PFSK-1 (cell line): ENCODE measurements around the gene CD244.

Experiments used
- FOXP2 ChIP-seq: optimal IDR thresholded peaks from 2 replicates; pipeline ENCODE3; 2011; ENCODE audit warnings: borderline replicate concordance, control low read depth, inconsistent platforms; ENCODE audit not compliant: insufficient read depth; ENCODE audit errors: extremely low read length, extremely low read depth
- POLR2AphosphoS5 ChIP-seq: IDR thresholded peaks from 2 replicates; pipeline ENCODE4 v1.6.1; 2012; ENCODE audit warnings: low read depth, mild to moderate bottlenecking, control low read depth, low read length, moderate library complexity
- SIN3A ChIP-seq: IDR thresholded peaks from 2 replicates; pipeline ENCODE4 v1.6.1; 2012; ENCODE audit warnings: mild to moderate bottlenecking, low read length, moderate library complexity, borderline replicate concordance; ENCODE audit not compliant: insufficient read depth
- TAF1 ChIP-seq: IDR thresholded peaks from 2 replicates; pipeline ENCODE4 v1.6.1; 2012; ENCODE audit warnings: low read length, control low read depth, borderline replicate concordance; ENCODE audit not compliant: insufficient read depth
- TF ChIP-seq, protein P1 (sequence below), 2 experiments: IDR thresholded peaks; 2 replicates each; pipeline versions ENCODE4 v1.6.1 to v1.8.0; 2011 to 2012; ENCODE audit warnings: low read depth in 2 of 2, low read length in 2 of 2, control low read depth in 1 of 2, inconsistent platforms in 1 of 2, mild to moderate bottlenecking in 1 of 2, moderate library complexity in 1 of 2; ENCODE audit not compliant: insufficient read depth in 1 of 2

The CD244 gene

DNA sequence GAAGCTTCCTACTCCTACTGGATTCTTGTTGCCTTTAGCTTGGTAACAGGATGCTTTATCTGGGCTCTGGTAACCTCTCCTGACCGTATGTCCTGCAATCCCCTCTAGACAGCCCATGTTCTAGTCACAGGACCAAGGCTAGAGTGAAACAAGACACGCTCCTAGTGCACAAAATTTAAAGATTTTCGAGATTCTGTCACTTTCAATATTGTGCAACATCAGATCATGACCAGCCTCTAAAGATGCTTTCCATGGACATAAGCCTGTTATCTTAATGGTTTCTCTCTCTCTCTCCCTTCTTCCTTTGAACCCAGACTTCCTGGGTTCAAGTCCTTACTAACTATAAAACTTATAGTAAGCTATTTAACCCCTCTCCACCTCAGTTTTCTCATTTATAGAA is 68.3 kb downstream of the CD244 start:
- TF ChIP-seq, protein P1, sequence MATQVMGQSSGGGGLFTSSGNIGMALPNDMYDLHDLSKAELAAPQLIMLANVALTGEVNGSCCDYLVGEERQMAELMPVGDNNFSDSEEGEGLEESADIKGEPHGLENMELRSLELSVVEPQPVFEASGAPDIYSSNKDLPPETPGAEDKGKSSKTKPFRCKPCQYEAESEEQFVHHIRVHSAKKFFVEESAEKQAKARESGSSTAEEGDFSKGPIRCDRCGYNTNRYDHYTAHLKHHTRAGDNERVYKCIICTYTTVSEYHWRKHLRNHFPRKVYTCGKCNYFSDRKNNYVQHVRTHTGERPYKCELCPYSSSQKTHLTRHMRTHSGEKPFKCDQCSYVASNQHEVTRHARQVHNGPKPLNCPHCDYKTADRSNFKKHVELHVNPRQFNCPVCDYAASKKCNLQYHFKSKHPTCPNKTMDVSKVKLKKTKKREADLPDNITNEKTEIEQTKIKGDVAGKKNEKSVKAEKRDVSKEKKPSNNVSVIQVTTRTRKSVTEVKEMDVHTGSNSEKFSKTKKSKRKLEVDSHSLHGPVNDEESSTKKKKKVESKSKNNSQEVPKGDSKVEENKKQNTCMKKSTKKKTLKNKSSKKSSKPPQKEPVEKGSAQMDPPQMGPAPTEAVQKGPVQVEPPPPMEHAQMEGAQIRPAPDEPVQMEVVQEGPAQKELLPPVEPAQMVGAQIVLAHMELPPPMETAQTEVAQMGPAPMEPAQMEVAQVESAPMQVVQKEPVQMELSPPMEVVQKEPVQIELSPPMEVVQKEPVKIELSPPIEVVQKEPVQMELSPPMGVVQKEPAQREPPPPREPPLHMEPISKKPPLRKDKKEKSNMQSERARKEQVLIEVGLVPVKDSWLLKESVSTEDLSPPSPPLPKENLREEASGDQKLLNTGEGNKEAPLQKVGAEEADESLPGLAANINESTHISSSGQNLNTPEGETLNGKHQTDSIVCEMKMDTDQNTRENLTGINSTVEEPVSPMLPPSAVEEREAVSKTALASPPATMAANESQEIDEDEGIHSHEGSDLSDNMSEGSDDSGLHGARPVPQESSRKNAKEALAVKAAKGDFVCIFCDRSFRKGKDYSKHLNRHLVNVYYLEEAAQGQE (IDR thresholded peaks at IDR 0.05; ENCODE audit: insufficient read depth in 1 of 2, low read depth in 2 of 2, low read length in 2 of 2) = no peak
- no peak for TF ChIP-seq SIN3A
- no peak for TF ChIP-seq POLR2AphosphoS5
- TF ChIP-seq FOXP2 = no peak
- TF ChIP-seq TAF1 = no peak

DNA sequence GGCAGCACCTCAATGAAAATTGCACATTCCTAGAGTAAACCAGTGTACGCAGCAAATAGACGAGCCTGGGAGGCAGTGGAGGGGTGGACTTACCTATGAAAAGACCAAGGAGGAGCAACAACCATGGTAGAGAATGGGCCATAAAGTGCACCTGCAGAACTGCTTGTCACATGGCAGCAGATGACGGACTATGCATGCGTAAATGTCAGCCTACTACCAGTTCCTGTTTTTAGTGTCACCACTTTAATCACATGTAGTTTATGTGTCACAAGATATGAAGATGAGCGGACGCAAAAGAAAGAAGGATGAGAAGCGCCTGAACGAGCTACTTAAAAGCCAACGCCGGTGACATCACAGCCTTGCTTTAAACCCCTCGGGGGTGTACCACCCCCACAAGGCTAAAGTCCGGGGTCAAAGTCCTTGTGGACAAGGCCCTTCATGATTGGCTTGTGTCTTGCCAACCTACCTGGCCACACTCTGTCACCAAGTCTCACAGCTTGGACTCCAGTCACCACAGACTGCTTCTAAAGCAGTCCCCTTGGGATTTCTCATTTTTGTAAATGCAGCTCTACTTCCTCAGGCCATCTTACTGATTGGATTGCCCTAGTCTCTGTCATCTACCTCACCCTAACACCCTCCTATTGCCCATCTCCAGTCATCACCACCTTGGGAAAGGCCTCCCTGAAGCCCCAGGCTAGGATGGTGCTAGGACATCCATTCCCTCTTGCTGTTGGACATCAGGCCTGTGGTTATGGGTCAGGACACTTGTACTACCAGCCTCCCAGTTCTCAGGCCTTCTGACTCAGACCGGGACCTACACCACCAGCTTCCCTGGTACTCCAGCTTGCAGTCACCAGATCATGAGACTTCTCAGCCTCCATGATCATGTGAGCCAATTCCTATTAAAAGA is 72.7 kb downstream of the CD244 start:
- no peak for TF ChIP-seq FOXP2
- TF ChIP-seq POLR2AphosphoS5 = no peak
- TF ChIP-seq, protein P1 (IDR thresholded peaks at IDR 0.05; ENCODE audit: insufficient read depth in 1 of 2, low read depth in 2 of 2, low read length in 2 of 2) = no peak
- no peak for TF ChIP-seq TAF1
- no peak for TF ChIP-seq SIN3A

DNA sequence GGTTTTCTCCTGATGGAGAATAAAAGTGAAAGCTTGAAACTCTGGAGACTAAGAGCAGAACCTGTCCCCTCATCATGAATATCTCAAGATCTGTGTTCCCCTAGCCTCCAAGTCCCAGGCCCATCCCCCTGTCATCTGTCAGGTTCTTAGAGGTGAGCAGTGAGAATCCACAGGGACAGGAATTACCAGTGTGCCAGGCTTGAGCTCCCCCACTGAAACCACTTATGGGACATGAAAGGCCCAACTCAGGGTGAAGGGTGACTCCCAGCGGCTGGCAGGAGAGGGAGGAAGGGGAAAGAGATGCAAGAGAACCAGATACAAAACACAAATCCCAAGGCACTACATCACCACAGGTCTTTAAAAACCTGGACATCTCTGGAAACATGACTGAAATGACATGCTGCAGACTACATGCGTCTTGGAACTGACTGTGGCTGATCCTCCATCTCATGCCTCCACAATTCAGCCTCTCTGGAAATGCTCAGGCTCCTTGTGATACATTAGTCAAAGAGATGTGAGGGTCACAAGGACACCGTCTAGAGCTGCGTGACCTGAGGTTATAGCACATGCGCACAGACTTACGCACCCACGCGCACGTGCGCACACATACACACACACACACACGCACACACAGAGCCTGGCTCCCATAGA is 73.5 kb downstream of the CD244 start:
- TF ChIP-seq SIN3A = no peak
- no peak for TF ChIP-seq FOXP2
- TF ChIP-seq, protein P1 (IDR thresholded peaks at IDR 0.05; ENCODE audit: insufficient read depth in 1 of 2, low read depth in 2 of 2, low read length in 2 of 2) = no peak
- no peak for TF ChIP-seq POLR2AphosphoS5

DNA sequence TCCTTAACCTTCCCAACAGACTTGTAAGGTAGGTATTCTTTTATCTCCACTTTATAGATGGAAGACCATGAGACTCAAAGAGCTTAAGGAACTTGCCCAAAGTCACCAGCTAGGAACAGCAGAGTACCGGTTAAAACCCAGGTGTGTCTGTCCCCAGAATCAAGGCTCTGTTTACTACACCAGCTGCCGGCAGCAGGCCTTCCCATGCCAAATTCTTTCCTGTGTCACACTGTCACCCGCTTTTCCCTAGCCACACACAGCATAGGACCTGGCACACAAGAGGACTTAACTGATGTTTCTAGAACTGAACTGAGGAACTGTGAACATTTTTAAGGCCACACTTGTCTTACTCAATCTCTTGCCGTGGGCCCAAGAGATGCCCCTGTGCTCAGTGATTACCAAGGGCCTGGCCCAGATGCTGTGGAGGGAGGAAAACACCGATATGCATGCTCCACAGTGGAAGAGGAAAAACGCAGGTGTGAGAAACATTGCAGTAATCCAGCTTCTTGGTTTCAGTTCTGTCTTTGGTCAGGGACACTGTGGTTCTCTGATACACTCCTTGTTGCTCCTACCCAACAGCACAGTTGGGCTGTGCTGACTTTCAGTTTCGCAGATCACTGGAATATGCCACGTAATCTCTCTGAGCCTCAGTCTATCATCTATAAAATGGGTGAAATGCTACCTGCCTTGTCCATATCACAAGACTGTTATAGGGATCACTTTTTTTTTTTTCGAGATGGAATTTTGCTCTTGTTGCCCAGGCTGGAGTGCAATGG is 80.6 kb downstream of the CD244 start:
- TF ChIP-seq POLR2AphosphoS5 = no peak
- no peak for TF ChIP-seq FOXP2
- TF ChIP-seq TAF1 = no peak
- TF ChIP-seq, protein P1 (IDR thresholded peaks at IDR 0.05; ENCODE audit: insufficient read depth in 1 of 2, low read depth in 2 of 2, low read length in 2 of 2) = no peak
- no peak for TF ChIP-seq SIN3A
